Keratinocyte (primary cell): ENCODE measurements around the gene KAZALD1.

ENCODE experiments used
- CTCF ChIP-seq, 3 experiments: IDR thresholded peaks in 1 of 3; conservative IDR thresholded peaks in 1 of 3; optimal IDR thresholded peaks in 1 of 3; 2 replicates in 2 of 3; 3 replicates in 1 of 3; pipeline versions ENCODE3 to v1.5.1; 2011; ENCODE audit warnings: low read length in 3 of 3, mild to moderate bottlenecking in 3 of 3, moderate library complexity in 2 of 3, control low read depth in 1 of 3, inconsistent platforms in 1 of 3; ENCODE audit not compliant: insufficient read depth in 2 of 3; ENCODE audit errors: extremely low read depth in 1 of 3
- EZH2 ChIP-seq: IDR thresholded peaks from one replicate; pipeline ENCODE4 v1.6.1; 2012; ENCODE audit warnings: inconsistent platforms, mild to moderate bottlenecking, low read length, moderate library complexity

GRCh38 chr10:101114646-101115045 is 52.9 kb downstream of the KAZALD1 start:
- TF ChIP-seq CTCF (optimal IDR thresholded peaks at IDR 0.05 in 1 of 3, IDR thresholded peaks at IDR 0.05 in 1 of 3, conservative IDR thresholded peaks at IDR 0.05 in 1 of 3; ENCODE audit: extremely low read depth in 1 of 3, insufficient read depth in 2 of 3, low read length in 3 of 3) (no peak), EZH2 (no peak)
